Sigmoid colon (tissue), 4 donors: Measurements from ENCODE around the gene DCAF11.

Source experiments
- CTCF ChIP-seq, 4 experiments: fragments of 450-650 bp in 3 of 4; fragments of 200-600 bp in 1 of 4; IDR thresholded peaks; one replicate each; pipeline ENCODE4 v1.5.1; 2016 to 2019; ENCODE audit warnings: antibody characterized with exemption in 4 of 4, mild to moderate bottlenecking in 3 of 4, moderate library complexity in 2 of 4
- POLR2AphosphoS5 ChIP-seq, 4 donors: sonication (generic); formaldehyde crosslinking; IDR thresholded peaks; one replicate each; pipeline ENCODE4 v1.6.1; 2017; ENCODE audit warnings: antibody characterized with exemption in 4 of 4

GRCh38 chr14:24137529-24138395 is 23.2 kb downstream of the DCAF11 start:
- TF ChIP-seq CTCF (IDR thresholded peaks at IDR 0.05) (no peak), POLR2AphosphoS5 (IDR thresholded peaks at IDR 0.05) (no peak)
